WTC11 (cell line): ENCODE measurements around the gene SNX5. TPM values are rescaled to one million over a fixed set of nuclear protein-coding genes. Genes with fewer than 3 reads are reported as not detected.

Source experiments
- ATAC-seq: fragments of 200-7000 bp; cut with Tn5 transposase; 2 replicates; pipeline ENCODE4 v1.10.0; 2021; ENCODE audit warnings: mild to moderate bottlenecking, moderate library complexity
- CTCF ChIA-PET: fragments of 300-600 bp; sonication (Branson Sonifier 250); formaldehyde crosslinking; loops from one replicate; lab custom pipeline; 2021; ENCODE audit warnings: antibody characterized with exemption; lab: Charles Lee
- POLR2A ChIA-PET: fragments of 350-600 bp; sonication (Branson Sonifier 250); formaldehyde crosslinking; loops from one replicate; lab custom pipeline; 2021; ENCODE audit warnings: antibody characterized with exemption; lab: Charles Lee
- DNase-seq: peaks from one replicate; pipeline ENCODE4 v3.0.0; 2021; ENCODE audit warnings: low spot score
- H3K27ac Mint-ChIP-seq: 2 replicates; pipeline ENCODE4 v1.8.0; 2021; ENCODE audit warnings: mixed read lengths
- H3K27me3 Mint-ChIP-seq: 2 replicates; pipeline ENCODE4 v1.8.0; 2021; ENCODE audit warnings: low read depth, mild to moderate bottlenecking, moderate library complexity, mixed read lengths
- H3K36me3 Mint-ChIP-seq: 2 replicates; pipeline ENCODE4 v1.8.0; 2021; ENCODE audit warnings: mixed read lengths
- H3K4me1 Mint-ChIP-seq: 2 replicates; pipeline ENCODE4 v1.8.0; 2022; ENCODE audit warnings: mixed read lengths
- H3K4me3 Mint-ChIP-seq: 2 replicates; pipeline ENCODE4 v1.8.0; 2021; ENCODE audit warnings: mild to moderate bottlenecking, moderate library complexity, mixed read lengths
- H3K9me3 Mint-ChIP-seq: 2 replicates; pipeline ENCODE4 v1.8.0; 2021; ENCODE audit warnings: mixed read lengths
- CREM ChIP-seq: sonication (generic); formaldehyde crosslinking; IDR thresholded peaks from 2 replicates; pipeline ENCODE4 v1.8.1; 2022; ENCODE audit warnings: mild to moderate bottlenecking, missing genetic modification reagents, moderate library complexity
- ESRRA ChIP-seq: sonication (generic); formaldehyde crosslinking; IDR thresholded peaks from 2 replicates; pipeline ENCODE4 v1.8.1; 2022; ENCODE audit warnings: mild to moderate bottlenecking, missing genetic modification reagents, borderline replicate concordance
- FOXK1 ChIP-seq: sonication (generic); formaldehyde crosslinking; IDR thresholded peaks from 2 replicates; pipeline ENCODE4 v1.8.0; 2022; ENCODE audit warnings: mild to moderate bottlenecking, moderate library complexity, missing genetic modification reagents
- FOXP1 ChIP-seq: sonication (generic); formaldehyde crosslinking; IDR thresholded peaks from 2 replicates; pipeline ENCODE4 v1.8.0; 2022; ENCODE audit warnings: missing genetic modification reagents, mild to moderate bottlenecking, moderate library complexity, borderline replicate concordance
- HMGA2 ChIP-seq: fragments of 250-450 bp; sonication (Bioruptor Pico); IDR thresholded peaks from 2 replicates; pipeline ENCODE4 v1.4.0; 2021; ENCODE audit warnings: mild to moderate bottlenecking, moderate library complexity
- IRF2 ChIP-seq: sonication (generic); formaldehyde crosslinking; IDR thresholded peaks from 2 replicates; pipeline ENCODE4 v1.8.0; 2022; ENCODE audit warnings: low read depth, missing genetic modification reagents, borderline replicate concordance
- NFATC4 ChIP-seq: fragments of 250-450 bp; sonication (Bioruptor Pico); IDR thresholded peaks from 2 replicates; pipeline ENCODE4 v1.9.0; 2021; ENCODE audit warnings: mild to moderate bottlenecking
- NFYB ChIP-seq: sonication (generic); formaldehyde crosslinking; conservative IDR thresholded peaks from 2 replicates; pipeline ENCODE4 v1.8.0; 2022; ENCODE audit warnings: low read depth, missing genetic modification reagents
- NR2C2 ChIP-seq: sonication (generic); formaldehyde crosslinking; IDR thresholded peaks from 2 replicates; pipeline ENCODE4 v1.8.0; 2022; ENCODE audit warnings: mild to moderate bottlenecking, missing genetic modification reagents
- OVOL2 ChIP-seq: fragments of 250-450 bp; sonication (Bioruptor Pico); IDR thresholded peaks from 2 replicates; pipeline ENCODE4 v1.9.0; 2021; ENCODE audit warnings: mild to moderate bottlenecking, borderline replicate concordance
- RELA ChIP-seq: sonication (generic); formaldehyde crosslinking; IDR thresholded peaks from 2 replicates; pipeline ENCODE4 v1.8.1; 2022; ENCODE audit warnings: missing genetic modification reagents, mild to moderate bottlenecking, borderline replicate concordance
- SMAD3 ChIP-seq: sonication (generic); formaldehyde crosslinking; IDR thresholded peaks from 2 replicates; pipeline ENCODE4 v1.8.0; 2022; ENCODE audit warnings: missing genetic modification reagents, mild to moderate bottlenecking, borderline replicate concordance
- SOX15 ChIP-seq: fragments of 250-450 bp; sonication (Bioruptor Pico); IDR thresholded peaks from 2 replicates; pipeline ENCODE4 v1.9.0; 2021; ENCODE audit warnings: mild to moderate bottlenecking
- total RNA-seq: library from RNA; stranded (reverse); gene quantifications from 3 replicates; pipeline ENCODE4 v1.2.3, GENCODE V29; 2021
- TF ChIP-seq, protein P1 (sequence below): sonication (generic); formaldehyde crosslinking; IDR thresholded peaks from 2 replicates; pipeline ENCODE4 v1.8.1; 2023; ENCODE audit warnings: mild to moderate bottlenecking, missing genetic modification reagents
- TF ChIP-seq, protein P2 (sequence below): fragments of 200-600 bp; IDR thresholded peaks from 2 replicates; pipeline ENCODE4 v1.8.0; 2022; ENCODE audit warnings: antibody characterized with exemption
- TF ChIP-seq, protein P3 (sequence below): sonication (generic); formaldehyde crosslinking; IDR thresholded peaks from 2 replicates; pipeline ENCODE4 v1.8.1; 2023; ENCODE audit warnings: mild to moderate bottlenecking, missing genetic modification reagents, borderline replicate concordance
- TF ChIP-seq, protein P4 (sequence below): sonication (generic); formaldehyde crosslinking; IDR thresholded peaks from 2 replicates; pipeline ENCODE4 v1.8.1; 2022; ENCODE audit warnings: mild to moderate bottlenecking, missing genetic modification reagents, moderate library complexity, borderline replicate concordance

The SNX5 gene
- total RNA-seq, 1 experiment from 2014 or later = 192 TPM

DNA sequence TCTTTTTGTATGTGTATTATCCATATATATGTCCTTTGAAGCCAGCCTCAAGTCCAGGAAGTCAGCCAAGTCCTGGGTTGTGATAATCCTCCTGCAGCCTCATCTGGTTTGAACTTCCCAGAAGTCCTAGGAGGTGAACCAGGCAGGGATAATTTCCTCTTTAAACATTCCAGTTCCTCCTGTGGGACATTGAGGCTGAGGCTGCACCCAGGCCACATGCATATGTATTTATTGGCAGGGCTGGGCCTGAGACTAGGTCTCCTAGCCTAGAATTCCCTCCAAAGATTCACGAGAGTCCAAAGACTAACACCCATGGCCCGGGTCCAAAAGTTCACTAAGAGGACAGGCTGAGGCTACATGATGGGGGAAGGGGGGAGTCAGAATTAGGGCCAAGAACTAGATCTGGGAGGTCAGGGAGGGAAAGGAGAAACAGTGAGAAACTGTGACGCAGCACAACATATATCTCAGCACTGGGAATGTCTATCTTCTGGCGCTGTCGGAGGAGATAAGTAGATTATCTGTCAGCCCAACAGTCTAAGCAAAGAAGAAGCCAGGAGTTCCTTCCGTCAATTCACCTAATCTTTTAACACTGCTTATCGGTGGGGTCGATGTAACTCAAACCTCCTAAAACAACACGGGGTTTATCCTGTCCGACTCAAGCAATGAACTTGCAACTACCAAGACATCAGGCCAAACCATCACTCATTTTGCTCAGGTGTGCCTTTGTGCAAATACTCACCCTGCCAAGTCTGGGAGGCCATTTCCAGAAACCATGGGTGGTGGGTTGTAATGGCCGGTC is 43.3 kb downstream of the SNX5 start (continued):
- TF ChIP-seq IRF2 (CRISPR knock-in tag) (no peak), NR2C2 (CRISPR knock-in tag) (no peak), NFATC4 (no peak), OVOL2 (CRISPR knock-in tag) (no peak), FOXP1 (no peak), RELA (no peak), ESRRA (no peak), NFYB (CRISPR knock-in tag) (no peak), FOXK1 (CRISPR knock-in tag) (no peak), SMAD3 (no peak), HMGA2 (no peak), CREM (CRISPR knock-in tag) (no peak)
- TF ChIP-seq, protein P1, sequence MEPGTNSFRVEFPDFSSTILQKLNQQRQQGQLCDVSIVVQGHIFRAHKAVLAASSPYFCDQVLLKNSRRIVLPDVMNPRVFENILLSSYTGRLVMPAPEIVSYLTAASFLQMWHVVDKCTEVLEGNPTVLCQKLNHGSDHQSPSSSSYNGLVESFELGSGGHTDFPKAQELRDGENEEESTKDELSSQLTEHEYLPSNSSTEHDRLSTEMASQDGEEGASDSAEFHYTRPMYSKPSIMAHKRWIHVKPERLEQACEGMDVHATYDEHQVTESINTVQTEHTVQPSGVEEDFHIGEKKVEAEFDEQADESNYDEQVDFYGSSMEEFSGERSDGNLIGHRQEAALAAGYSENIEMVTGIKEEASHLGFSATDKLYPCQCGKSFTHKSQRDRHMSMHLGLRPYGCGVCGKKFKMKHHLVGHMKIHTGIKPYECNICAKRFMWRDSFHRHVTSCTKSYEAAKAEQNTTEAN (CRISPR knock-in tag) = no peak
- TF ChIP-seq, protein P2, sequence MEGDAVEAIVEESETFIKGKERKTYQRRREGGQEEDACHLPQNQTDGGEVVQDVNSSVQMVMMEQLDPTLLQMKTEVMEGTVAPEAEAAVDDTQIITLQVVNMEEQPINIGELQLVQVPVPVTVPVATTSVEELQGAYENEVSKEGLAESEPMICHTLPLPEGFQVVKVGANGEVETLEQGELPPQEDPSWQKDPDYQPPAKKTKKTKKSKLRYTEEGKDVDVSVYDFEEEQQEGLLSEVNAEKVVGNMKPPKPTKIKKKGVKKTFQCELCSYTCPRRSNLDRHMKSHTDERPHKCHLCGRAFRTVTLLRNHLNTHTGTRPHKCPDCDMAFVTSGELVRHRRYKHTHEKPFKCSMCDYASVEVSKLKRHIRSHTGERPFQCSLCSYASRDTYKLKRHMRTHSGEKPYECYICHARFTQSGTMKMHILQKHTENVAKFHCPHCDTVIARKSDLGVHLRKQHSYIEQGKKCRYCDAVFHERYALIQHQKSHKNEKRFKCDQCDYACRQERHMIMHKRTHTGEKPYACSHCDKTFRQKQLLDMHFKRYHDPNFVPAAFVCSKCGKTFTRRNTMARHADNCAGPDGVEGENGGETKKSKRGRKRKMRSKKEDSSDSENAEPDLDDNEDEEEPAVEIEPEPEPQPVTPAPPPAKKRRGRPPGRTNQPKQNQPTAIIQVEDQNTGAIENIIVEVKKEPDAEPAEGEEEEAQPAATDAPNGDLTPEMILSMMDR = no peak
- TF ChIP-seq, all 79 proteins: peak for 0

DNA sequence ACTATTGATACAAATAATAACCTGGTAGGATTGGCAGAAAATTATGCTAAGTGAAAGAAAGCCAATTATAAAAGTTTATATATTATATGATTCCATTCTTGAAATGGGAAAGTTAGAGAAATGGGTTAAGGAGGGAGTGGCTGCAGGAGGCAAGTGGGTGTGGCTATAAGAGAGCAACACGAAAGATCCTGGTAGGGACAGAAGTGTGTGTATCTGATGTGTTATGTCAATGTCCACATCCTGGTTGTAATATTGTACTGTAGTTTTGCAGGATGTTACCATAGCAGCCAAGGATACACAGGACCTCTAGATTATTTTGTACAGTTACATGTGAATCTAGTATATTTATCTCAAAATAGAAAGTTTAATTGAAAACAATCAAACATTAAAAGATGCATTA is 46.8 kb downstream of the SNX5 start:
- CTCF ChIA-PET = interaction anchor here (1.4 kb wide), 1 partner anchor 17 kb away, joined by 3 read pairs; no protein-coding TSS in a partner anchor
- Mint-ChIP-seq H3K4me1 (0 out of 2 replicates have a peak, but pooled peaks cover 3% of the 10 kb centered on the region), H3K27ac (no peak overlapping the region), H3K27me3 (no peaks in the 10 kb centered on the region), H3K9me3 (no peaks in the 10 kb centered on the region), H3K4me3 (no peak overlapping the region), H3K36me3 (no peaks in the 10 kb centered on the region)
- ATAC-seq (no peak), DNase-seq (no peak)
- TF ChIP-seq, protein P3, sequence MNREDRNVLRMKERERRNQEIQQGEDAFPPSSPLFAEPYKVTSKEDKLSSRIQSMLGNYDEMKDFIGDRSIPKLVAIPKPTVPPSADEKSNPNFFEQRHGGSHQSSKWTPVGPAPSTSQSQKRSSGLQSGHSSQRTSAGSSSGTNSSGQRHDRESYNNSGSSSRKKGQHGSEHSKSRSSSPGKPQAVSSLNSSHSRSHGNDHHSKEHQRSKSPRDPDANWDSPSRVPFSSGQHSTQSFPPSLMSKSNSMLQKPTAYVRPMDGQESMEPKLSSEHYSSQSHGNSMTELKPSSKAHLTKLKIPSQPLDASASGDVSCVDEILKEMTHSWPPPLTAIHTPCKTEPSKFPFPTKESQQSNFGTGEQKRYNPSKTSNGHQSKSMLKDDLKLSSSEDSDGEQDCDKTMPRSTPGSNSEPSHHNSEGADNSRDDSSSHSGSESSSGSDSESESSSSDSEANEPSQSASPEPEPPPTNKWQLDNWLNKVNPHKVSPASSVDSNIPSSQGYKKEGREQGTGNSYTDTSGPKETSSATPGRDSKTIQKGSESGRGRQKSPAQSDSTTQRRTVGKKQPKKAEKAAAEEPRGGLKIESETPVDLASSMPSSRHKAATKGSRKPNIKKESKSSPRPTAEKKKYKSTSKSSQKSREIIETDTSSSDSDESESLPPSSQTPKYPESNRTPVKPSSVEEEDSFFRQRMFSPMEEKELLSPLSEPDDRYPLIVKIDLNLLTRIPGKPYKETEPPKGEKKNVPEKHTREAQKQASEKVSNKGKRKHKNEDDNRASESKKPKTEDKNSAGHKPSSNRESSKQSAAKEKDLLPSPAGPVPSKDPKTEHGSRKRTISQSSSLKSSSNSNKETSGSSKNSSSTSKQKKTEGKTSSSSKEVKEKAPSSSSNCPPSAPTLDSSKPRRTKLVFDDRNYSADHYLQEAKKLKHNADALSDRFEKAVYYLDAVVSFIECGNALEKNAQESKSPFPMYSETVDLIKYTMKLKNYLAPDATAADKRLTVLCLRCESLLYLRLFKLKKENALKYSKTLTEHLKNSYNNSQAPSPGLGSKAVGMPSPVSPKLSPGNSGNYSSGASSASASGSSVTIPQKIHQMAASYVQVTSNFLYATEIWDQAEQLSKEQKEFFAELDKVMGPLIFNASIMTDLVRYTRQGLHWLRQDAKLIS (CRISPR knock-in tag) = no peak
- TF ChIP-seq SOX15 (CRISPR knock-in tag) = no peak
- POLR2A ChIA-PET = no interaction called here

DNA sequence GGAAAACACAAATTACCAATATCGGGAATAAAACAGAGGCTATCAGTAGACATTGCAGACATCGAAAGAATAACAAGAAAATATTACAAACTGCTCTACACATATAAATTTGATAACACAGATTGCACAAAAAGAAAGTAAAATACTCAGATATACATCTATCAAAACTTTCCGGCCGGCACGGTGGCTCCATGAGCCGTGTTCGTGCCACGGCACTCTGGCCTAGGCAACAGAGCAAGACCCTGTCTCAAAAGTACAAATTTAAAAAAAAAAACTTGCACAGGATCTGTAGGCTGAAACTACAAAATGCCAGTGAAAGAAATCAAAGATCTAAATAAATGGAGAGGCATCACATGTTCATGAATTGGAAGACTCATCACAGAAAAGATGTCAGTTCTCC is 49.4 kb downstream of the SNX5 start:
- CTCF ChIA-PET = no interaction called here

More for the DNA sequence above, 49.4 kb downstream of the SNX5 start:
- Mint-ChIP-seq H3K27ac (no peak overlapping the region), H3K36me3 (no peaks in the 10 kb centered on the region), H3K27me3 (no peaks in the 10 kb centered on the region), H3K4me1 (0 out of 2 replicates have a peak, but pooled peaks cover 3% of the 10 kb centered on the region), H3K4me3 (no peak overlapping the region), H3K9me3 (no peaks in the 10 kb centered on the region)
- TF ChIP-seq, protein P4, sequence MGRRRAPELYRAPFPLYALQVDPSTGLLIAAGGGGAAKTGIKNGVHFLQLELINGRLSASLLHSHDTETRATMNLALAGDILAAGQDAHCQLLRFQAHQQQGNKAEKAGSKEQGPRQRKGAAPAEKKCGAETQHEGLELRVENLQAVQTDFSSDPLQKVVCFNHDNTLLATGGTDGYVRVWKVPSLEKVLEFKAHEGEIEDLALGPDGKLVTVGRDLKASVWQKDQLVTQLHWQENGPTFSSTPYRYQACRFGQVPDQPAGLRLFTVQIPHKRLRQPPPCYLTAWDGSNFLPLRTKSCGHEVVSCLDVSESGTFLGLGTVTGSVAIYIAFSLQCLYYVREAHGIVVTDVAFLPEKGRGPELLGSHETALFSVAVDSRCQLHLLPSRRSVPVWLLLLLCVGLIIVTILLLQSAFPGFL (CRISPR knock-in tag) = no peak
- ATAC-seq (no peak), DNase-seq (no peak)
- POLR2A ChIA-PET = no interaction called here
